Neural cell (in vitro differentiated cells): ENCODE data around the gene ITGB3. TPM values are rescaled to one million over a fixed set of nuclear protein-coding genes. Genes with fewer than 3 reads are reported as not detected.

Experiments
- H2AFZ ChIP-seq: fragments of 200-600, 300-800 bp; sonication (generic), shearing (Covaris generic); 2 replicates; pipeline ENCODE4 v1.6.0; 2014; ENCODE audit warnings: low read depth, mild to moderate bottlenecking, antibody characterized with exemption, low read length, moderate library complexity
- H3F3A ChIP-seq: fragments of 200-600 bp; shearing (Covaris generic); 2 replicates; pipeline ENCODE4 v1.6.1; 2016; ENCODE audit warnings: mild to moderate bottlenecking, moderate library complexity, mixed read lengths, antibody characterized with exemption, low read length; ENCODE audit not compliant: insufficient read depth, poor library complexity, severe bottlenecking
- H3K27ac ChIP-seq: fragments of 200-600, 300-800 bp; sonication (generic), shearing (Covaris generic); 2 replicates; pipeline ENCODE4 v1.5.1; 2014; ENCODE audit warnings: mild to moderate bottlenecking, low read length, moderate library complexity
- H3K27me3 ChIP-seq: fragments of 300-800, 200-600 bp; sonication (generic), shearing (Covaris generic); 2 replicates; pipeline ENCODE4 v1.6.0; 2014; ENCODE audit warnings: mild to moderate bottlenecking, low read depth, low read length, moderate library complexity; ENCODE audit not compliant: insufficient read depth
- H3K36me3 ChIP-seq: fragments of 300-800, 200-600 bp; sonication (generic), shearing (Covaris generic); 2 replicates; pipeline ENCODE4 v1.5.1; 2014; ENCODE audit warnings: mild to moderate bottlenecking, antibody characterized with exemption, low read length, moderate library complexity; ENCODE audit not compliant: insufficient read depth
- H3K4me2 ChIP-seq: fragments of 300-800, 200-600 bp; sonication (generic), shearing (Covaris generic); 2 replicates; pipeline ENCODE4 v1.6.0; 2014; ENCODE audit warnings: mild to moderate bottlenecking, low read length
- H3K4me3 ChIP-seq: fragments of 300-800, 200-600 bp; sonication (generic), shearing (Covaris generic); 2 replicates; pipeline ENCODE4 v1.5.1; 2014; ENCODE audit warnings: mild to moderate bottlenecking, low read length, moderate library complexity
- H3K79me2 ChIP-seq: fragments of 200-600 bp; shearing (Covaris generic); replicated peaks from 2 replicates; pipeline ENCODE4 v1.6.0; 2014; ENCODE audit warnings: mild to moderate bottlenecking, low read length, moderate library complexity; ENCODE audit not compliant: insufficient read depth
- H3K9ac ChIP-seq: fragments of 300-800, 200-600 bp; sonication (generic), shearing (Covaris generic); 2 replicates; pipeline ENCODE4 v1.6.1; 2016; ENCODE audit warnings: mild to moderate bottlenecking, low read length, mixed read lengths
- H3K9me2 ChIP-seq: fragments of 200-600 bp; shearing (Covaris generic); 2 replicates; pipeline ENCODE4 v1.6.1; 2016; ENCODE audit warnings: mild to moderate bottlenecking, low read length, mixed read lengths; ENCODE audit not compliant: insufficient read depth
- H3K9me3 ChIP-seq: fragments of 200-600, 300-800 bp; sonication (generic), shearing (Covaris generic); 2 replicates; pipeline ENCODE4 v1.6.1; 2016; ENCODE audit warnings: mild to moderate bottlenecking, mixed run types, low read length, moderate library complexity, mixed read lengths
- H4K20me1 ChIP-seq: fragments of 200-600 bp; shearing (Covaris generic); 2 replicates; pipeline ENCODE4 v1.6.1; 2016; ENCODE audit warnings: mild to moderate bottlenecking, mixed run types; ENCODE audit not compliant: insufficient read depth
- CTCF ChIP-seq: fragments of 450-650 bp; IDR thresholded peaks from 2 replicates; pipeline ENCODE4 v1.5.1; 2014; ENCODE audit warnings: antibody characterized with exemption, mild to moderate bottlenecking, moderate library complexity; ENCODE audit not compliant: poor library complexity, severe bottlenecking
- EP300 ChIP-seq: fragments of 450-650 bp; conservative IDR thresholded peaks from 2 replicates; pipeline ENCODE4 v1.6.1; 2014; ENCODE audit warnings: antibody characterized with exemption, mild to moderate bottlenecking, moderate library complexity; ENCODE audit not compliant: poor library complexity, severe bottlenecking
- EZH2 ChIP-seq: fragments of 200-600, 300-800 bp; shearing (Covaris generic), sonication (generic); IDR thresholded peaks from 2 replicates; pipeline ENCODE4 v1.6.1; 2014; ENCODE audit warnings: antibody characterized with exemption, low read length, borderline replicate concordance, mild to moderate bottlenecking; ENCODE audit not compliant: insufficient read depth, poor library complexity, severe bottlenecking
- MXI1 ChIP-seq: fragments of 450-650 bp; conservative IDR thresholded peaks from 2 replicates; pipeline ENCODE4 v1.6.1; 2014; ENCODE audit warnings: antibody characterized with exemption, mild to moderate bottlenecking; ENCODE audit not compliant: poor library complexity, severe bottlenecking
- POLR2AphosphoS5 ChIP-seq: IDR thresholded peaks from 2 replicates; pipeline ENCODE4 v1.6.1; 2012
- RAD21 ChIP-seq: fragments of 450-650 bp; conservative IDR thresholded peaks from 2 replicates; pipeline ENCODE4 v1.6.1; 2014; ENCODE audit warnings: antibody characterized with exemption, mild to moderate bottlenecking, moderate library complexity
- REST ChIP-seq: IDR thresholded peaks from 2 replicates; pipeline ENCODE4 v1.6.1; 2012; ENCODE audit warnings: borderline replicate concordance
- SMC3 ChIP-seq: fragments of 450-650 bp; conservative IDR thresholded peaks from 2 replicates; pipeline ENCODE4 v1.6.1; 2014; ENCODE audit warnings: antibody characterized with exemption, mild to moderate bottlenecking, moderate library complexity; ENCODE audit not compliant: poor library complexity
- TAF1 ChIP-seq: IDR thresholded peaks from 2 replicates; pipeline ENCODE4 v1.6.1; 2012; ENCODE audit warnings: low read depth
- polyA plus RNA-seq: library from polyadenylated mRNA; depleted of rRNA; stranded (reverse); fragments of >200 nt; gene quantifications from 2 replicates; pipeline ENCODE4 v1.2.3, GENCODE V29; 2014

Gene ITGB3
- polyA plus RNA-seq, 1 donor from 2014 or later = not detected

- H2AFZ ChIP-seq = no peak within 1 kb of the TSS
Observed at GRCh38 chr17:47208744-47209488, 44.7 kb upstream of the ITGB3 start, which contains the start of gene MYL4. MYL4 (plus strand) TSS chr17:47209348; CDS start chr17:47209423, 75 bp downstream.

GRCh38 chr17:47209499-47209898, 44.1 kb upstream of the ITGB3 start:
- H3F3A ChIP-seq = no peaks in the 10 kb centered on the region
- no peak overlapping the region for H3K4me3 ChIP-seq
- no peaks in the 10 kb centered on the region for H4K20me1 ChIP-seq
- no peaks in the 10 kb centered on the region for H3K9me2 ChIP-seq
- H3K9ac ChIP-seq = no peak overlapping the region
- H3K27ac ChIP-seq = no peak overlapping the region
- H3K36me3 ChIP-seq = no peaks in the 10 kb centered on the region
- no peaks in the 10 kb centered on the region for H3K79me2 ChIP-seq
- TF ChIP-seq CTCF (no peak), SMC3 (no peak), POLR2AphosphoS5 (no peak), MXI1 (no peak), REST (no peak), EP300 (no peak), RAD21 (no peak), EZH2 (no peak), TAF1 (no peak)
- H3K9me3 ChIP-seq = no peaks in the 10 kb centered on the region
- H3K27me3 ChIP-seq = no peaks in the 10 kb centered on the region
- H2AFZ ChIP-seq = no peak overlapping the region
- no peak overlapping the region for H3K4me2 ChIP-seq

More at GRCh38 chr17:47208744-47209488, 44.7 kb upstream of the ITGB3 start, which contains the start of gene MYL4:
- H3F3A ChIP-seq = no peaks in the 10 kb centered on the region
- H3K9me3 ChIP-seq = no peaks in the 10 kb centered on the region
- H3K9me2 ChIP-seq = no peaks in the 10 kb centered on the region
- no peak within 1 kb of the TSS for H3K4me3 ChIP-seq
- TF ChIP-seq EZH2 (no peak), MXI1 (no peak)
- no peak within 1 kb of the TSS for H3K4me2 ChIP-seq
- no peak within 1 kb of the TSS for H3K9ac ChIP-seq
- no peaks in the 10 kb centered on the region for H3K79me2 ChIP-seq
- no peaks in the 10 kb centered on the region for H3K36me3 ChIP-seq
- no peaks in the 10 kb centered on the region for H3K27me3 ChIP-seq
- H3K27ac ChIP-seq = no peak within 1 kb of the TSS
- no peaks in the 10 kb centered on the region for H4K20me1 ChIP-seq
